ENCODE results near the gene TK2. TPM values are rescaled to one million over a fixed set of nuclear protein-coding genes. Genes with fewer than 3 reads are reported as not detected.

TK2 gene
- total RNA-seq, 1 donor from 2014 or later = 33.2 TPM

GRCh38 chr16:66578651-66579531, 29.0 kb upstream of the TK2 start, which contains the start of gene CMTM2:
Gene CMTM2, plus strand, starts transcription at chr16:66579463. Its CDS starts 145 bp downstream, at chr16:66579608.
- Mint-ChIP-seq H3K4me3 (ENCODE audit: unreplicated experiment) (no peak within 1 kb of the TSS), H3K27ac (ENCODE audit: unreplicated experiment) (peak within 1 kb of the TSS; percentile 77), H3K4me1 (ENCODE audit: unreplicated experiment) (peaks cover 28% of the 10 kb centered on the region), H3K27me3 (ENCODE audit: unreplicated experiment) (no peaks in the 10 kb centered on the region), H3K36me3 (ENCODE audit: unreplicated experiment) (no peaks in the 10 kb centered on the region), H3K9me3 (ENCODE audit: unreplicated experiment) (no peaks in the 10 kb centered on the region)
- no peak for TF ChIP-seq CTCF (IDR thresholded peaks at IDR 0.05)
- DNase-seq (ENCODE audit: extremely low spot score, unreplicated experiment) = no peak

GRCh38 chr16:66576296-66576695, 26.4 kb upstream of the TK2 start:
- no peaks in the 10 kb centered on the region for H3K36me3 Mint-ChIP-seq (ENCODE audit: unreplicated experiment)
- H3K4me3 Mint-ChIP-seq (ENCODE audit: unreplicated experiment) = no peak overlapping the region
- no peaks in the 10 kb centered on the region for H3K9me3 Mint-ChIP-seq (ENCODE audit: unreplicated experiment)
- H3K27me3 Mint-ChIP-seq (ENCODE audit: unreplicated experiment) = no peaks in the 10 kb centered on the region
- peaks cover 40% of the 10 kb centered on the region for H3K4me1 Mint-ChIP-seq (ENCODE audit: unreplicated experiment)
- DNase-seq (ENCODE audit: extremely low spot score, unreplicated experiment) = no peak
- no peak overlapping the region for H3K27ac Mint-ChIP-seq (ENCODE audit: unreplicated experiment)
- TF ChIP-seq CTCF (IDR thresholded peaks at IDR 0.05) = no peak

- H3K9me3 Mint-ChIP-seq (ENCODE audit: unreplicated experiment) = no peaks in the 10 kb centered on the region
- H3K27ac Mint-ChIP-seq (ENCODE audit: unreplicated experiment) = no peak overlapping the region
- peaks cover 34% of the 10 kb centered on the region for H3K4me1 Mint-ChIP-seq (ENCODE audit: unreplicated experiment)
- H3K4me3 Mint-ChIP-seq (ENCODE audit: unreplicated experiment) = no peak overlapping the region
- no peaks in the 10 kb centered on the region for H3K36me3 Mint-ChIP-seq (ENCODE audit: unreplicated experiment)
- no peaks in the 10 kb centered on the region for H3K27me3 Mint-ChIP-seq (ENCODE audit: unreplicated experiment)
- no peak for DNase-seq (ENCODE audit: extremely low spot score, unreplicated experiment)
- no peak for TF ChIP-seq CTCF (IDR thresholded peaks at IDR 0.05)
Measured at GRCh38 chr16:66575060-66575459, 25.1 kb upstream of the TK2 start.

GRCh38 chr16:66574531-66574930, 24.6 kb upstream of the TK2 start:
- H3K27me3 Mint-ChIP-seq (ENCODE audit: unreplicated experiment) = no peaks in the 10 kb centered on the region
- no peak for DNase-seq (ENCODE audit: extremely low spot score, unreplicated experiment)

More at GRCh38 chr16:66574531-66574930, 24.6 kb upstream of the TK2 start:
- no peak for TF ChIP-seq CTCF (IDR thresholded peaks at IDR 0.05)
- Mint-ChIP-seq H3K4me1 (ENCODE audit: unreplicated experiment) (peaks cover 35% of the 10 kb centered on the region), H3K4me3 (ENCODE audit: unreplicated experiment) (no peak overlapping the region), H3K27ac (ENCODE audit: unreplicated experiment) (no peak overlapping the region), H3K9me3 (ENCODE audit: unreplicated experiment) (no peaks in the 10 kb centered on the region), H3K36me3 (ENCODE audit: unreplicated experiment) (no peaks in the 10 kb centered on the region)

Data from osteocyte (in vitro differentiated cells).